HG02970 (cell line): ENCODE results near the gene MCUB.
"Not testable (repeated sequence)": the region's sequence is repeated elsewhere in the genome, so short reads cannot be mapped to it uniquely, and the experiment has no call there.

ENCODE experiments used
- ATAC-seq: cut with Tn5 transposase; IDR thresholded peaks from one replicate; pipeline ENCODE4 v1.9.1; 2021; ENCODE audit warnings: mild to moderate bottlenecking, moderate library complexity, moderate number of reproducible peaks; ENCODE audit not compliant: unreplicated experiment, low FRiP score

Gene MCUB

GRCh38 chr4:109675181-109675580 is 115.1 kb downstream of the MCUB start:
- no peak for ATAC-seq

GRCh38 chr4:109675843-109676242 is 115.8 kb downstream of the MCUB start:
- ATAC-seq, result no peak

- ATAC-seq, result no peak
Observed at GRCh38 chr4:109676886-109677285, 116.8 kb downstream of the MCUB start.

- not testable (repeated sequence) for ATAC-seq
Observed at GRCh38 chr4:109678472-109678871, 118.4 kb downstream of the MCUB start.

GRCh38 chr4:109678925-109679324 is 118.9 kb downstream of the MCUB start:
- ATAC-seq, result not testable (repeated sequence)

- ATAC-seq, result no peak
Observed at GRCh38 chr4:109682875-109683274, 122.8 kb downstream of the MCUB start.

GRCh38 chr4:109683621-109684253 is 123.7 kb downstream of the MCUB start:
- no peak for ATAC-seq

- ATAC-seq, result no peak
Observed at GRCh38 chr4:109684727-109685126, 124.7 kb downstream of the MCUB start.

GRCh38 chr4:109690690-109691410 is 130.8 kb downstream of the MCUB start:
- ATAC-seq, result no peak

GRCh38 chr4:109691411-109691920 is 131.4 kb downstream of the MCUB start:
- ATAC-seq, result no peak

- ATAC-seq, result no peak
Observed at GRCh38 chr4:109698656-109699055, 138.6 kb downstream of the MCUB start.

- no peak for ATAC-seq
Observed at GRCh38 chr4:109699553-109700225, 139.6 kb downstream of the MCUB start.

- no peak for ATAC-seq
Observed at GRCh38 chr4:109701566-109702410, 141.7 kb downstream of the MCUB start.

- ATAC-seq, result peak; percentile 75
Observed at GRCh38 chr4:109702950-109703663, 143.1 kb downstream of the MCUB start, which contains the start of gene CASP6. Gene CASP6 (minus strand): TSS chr4:109703445. CDS start chr4:109703395, 50 bp downstream.

- no peak for ATAC-seq
Observed at GRCh38 chr4:109703664-109704361, 143.8 kb downstream of the MCUB start.

GRCh38 chr4:109708435-109708834 is 148.4 kb downstream of the MCUB start:
- no peak for ATAC-seq

GRCh38 chr4:109708990-109709389 is 148.9 kb downstream of the MCUB start:
- ATAC-seq, result no peak

- no peak for ATAC-seq
Observed at GRCh38 chr4:109713500-109713899, 153.5 kb downstream of the MCUB start.

GRCh38 chr4:109718759-109719158 is 158.7 kb downstream of the MCUB start:
- no peak for ATAC-seq
